ENCODE data around the gene ANKRD13B. TPM values are rescaled to one million over a fixed set of nuclear protein-coding genes. Genes with fewer than 3 reads are reported as not detected.
A peak's percentile ranks its signal among the peaks of the same experiment; 100 is the strongest.

The ANKRD13B gene
- total RNA-seq: 1 to 10 TPM; 1.0 to 5.8 (median 2.8) TPM
- polyA plus RNA-seq: 1 to 10 TPM; 5.0 to 5.8 TPM

- no peaks in the 10 kb centered on the region for H3K9me3 ChIP-seq
- peak within 1 kb of the TSS; percentile 39 to 73 (median 56) for H3K4me3 ChIP-seq
- ATAC-seq (peak in 1 of 4 donors; percentile 5), FAIRE-seq (no peak), DNase-seq (peak in 5 of 6 donors; percentile 26 to 84 (median 62))
- H3K27ac ChIP-seq: peak within 1 kb of the TSS in 3 of 4 donors; percentile 16 to 48 (median 33)
- H3K36me3 ChIP-seq: no peaks in the 10 kb centered on the region
- intact Hi-C loops (cut with DNase I): no loop called here
- H3K27me3 ChIP-seq: no peaks in the 10 kb centered on the region
- peaks cover 15 to 29% (median 20%) of the 10 kb centered on the region in 3 donors for H3K4me1 ChIP-seq
- no peak for TF ChIP-seq CTCF (IDR thresholded peaks at IDR 0.05)
- 0 to 1% methylated on average over 23 to 96 of the region's 96 CpGs for WGBS, 2 donors
Measured at GRCh38 chr17:29592850-29593551, at the start of gene ANKRD13B. Gene ANKRD13B (plus strand): TSS chr17:29593132. CDS start chr17:29593622, 490 bp downstream.

GRCh38 chr17:29544066-29544465, 48.9 kb upstream of the ANKRD13B start:
- Histone ChIP-seq H3K9me3 (no peaks in the 10 kb centered on the region), H3K4me3 (no peak overlapping the region), H3K27ac (no peak overlapping the region), H3K36me3 (peaks cover 0 to 10% (median 7%) of the 10 kb centered on the region in 3 donors), H3K27me3 (no peaks in the 10 kb centered on the region), H3K4me1 (no peaks in the 10 kb centered on the region)
- WGBS, 2 donors: 84 to 88% methylated on average over 4 of the region's 4 CpGs
- intact Hi-C loops (cut with DNase I): loop anchor here in 1 of 3 donors (10.0 kb wide), 1 partner anchor 169 kb away; no protein-coding TSS in a partner anchor
- FAIRE-seq (no peak), DNase-seq (no peak), ATAC-seq (no peak)
- TF ChIP-seq CTCF (IDR thresholded peaks at IDR 0.05): no peak

- Histone ChIP-seq H3K36me3 (peaks cover 0 to 10% (median 7%) of the 10 kb centered on the region in 3 donors), H3K27me3 (no peaks in the 10 kb centered on the region), H3K27ac (no peak overlapping the region), H3K4me3 (no peak overlapping the region), H3K4me1 (no peaks in the 10 kb centered on the region), H3K9me3 (no peaks in the 10 kb centered on the region)
- WGBS, 2 donors: 69 to 70% methylated on average over 1 of the region's 1 CpG
- no peak for FAIRE-seq
- DNase-seq: no peak
- peak; percentile 62 to 72 (median 67) for ATAC-seq
- intact Hi-C loops (cut with DNase I): loop anchor here in 1 of 3 donors (10.0 kb wide), 1 partner anchor 171 kb away; no protein-coding TSS in a partner anchor
- TF ChIP-seq CTCF (IDR thresholded peaks at IDR 0.05): no peak
Measured at GRCh38 chr17:29546085-29546484, 46.8 kb upstream of the ANKRD13B start.

GRCh38 chr17:29546830-29547229, 46.1 kb upstream of the ANKRD13B start:
- no peaks in the 10 kb centered on the region for H3K9me3 ChIP-seq
- ATAC-seq (no peak), DNase-seq (no peak), FAIRE-seq (no peak)
- intact Hi-C loops (cut with DNase I): loop anchor here in 1 of 3 donors (10.0 kb wide), 1 partner anchor 172 kb away; no protein-coding TSS in a partner anchor
- no peak overlapping the region for H3K27ac ChIP-seq
- H3K36me3 ChIP-seq: peaks cover 0 to 10% (median 7%) of the 10 kb centered on the region in 3 donors
- no peaks in the 10 kb centered on the region for H3K4me1 ChIP-seq
- TF ChIP-seq CTCF (IDR thresholded peaks at IDR 0.05): no peak
- H3K4me3 ChIP-seq: no peak overlapping the region
- WGBS, 2 donors: 90 to 97% methylated on average over 1 of the region's 1 CpG
- H3K27me3 ChIP-seq: no peaks in the 10 kb centered on the region
